OCI-LY1 (cell line): ENCODE measurements around the gene GPATCH8.

Source experiments
- H2AFZ ChIP-seq: fragments of 200-600 bp; sonication (generic), shearing (Covaris generic); 2 replicates; pipeline ENCODE4 v1.6.0; 2014; ENCODE audit warnings: antibody characterized with exemption, mild to moderate bottlenecking, low read length
- H3F3A ChIP-seq: fragments of 200-600 bp; sonication (generic), shearing (Covaris generic); 2 replicates; pipeline ENCODE4 v1.6.0; 2014; ENCODE audit warnings: mild to moderate bottlenecking, antibody characterized with exemption, low read length, moderate library complexity; ENCODE audit not compliant: insufficient read depth
- H3K27ac ChIP-seq: fragments of 200-600 bp; sonication (generic); 2 replicates; pipeline ENCODE4 v1.5.1; 2014; ENCODE audit warnings: low read length, mixed run types, mild to moderate bottlenecking, low read depth; ENCODE audit not compliant: poor library complexity, severe bottlenecking
- H3K27me3 ChIP-seq: fragments of 200-600 bp; sonication (generic); 2 replicates; pipeline ENCODE4 v1.6.0; 2014; ENCODE audit warnings: antibody characterized with exemption, mild to moderate bottlenecking, low read length, moderate library complexity; ENCODE audit not compliant: insufficient read depth
- H3K36me3 ChIP-seq: fragments of 200-600 bp; sonication (generic); 2 replicates; pipeline ENCODE4 v1.6.1; 2014; ENCODE audit warnings: mild to moderate bottlenecking, antibody characterized with exemption, low read length, moderate library complexity, mixed read lengths; ENCODE audit not compliant: insufficient read depth
- H3K4me1 ChIP-seq: fragments of 200-600 bp; sonication (generic); 2 replicates; pipeline ENCODE4 v1.5.1; 2014; ENCODE audit warnings: mild to moderate bottlenecking, low read length, moderate library complexity; ENCODE audit not compliant: insufficient read depth, severe bottlenecking
- H3K4me2 ChIP-seq: fragments of 200-600 bp; sonication (generic), shearing (Covaris generic); 2 replicates; pipeline ENCODE4 v1.6.1; 2014; ENCODE audit warnings: low read length
- H3K4me3 ChIP-seq: fragments of 200-600 bp; sonication (generic); 2 replicates; pipeline ENCODE4 v1.5.1; 2014; ENCODE audit warnings: low read length, low read depth, mild to moderate bottlenecking, mixed read lengths; ENCODE audit not compliant: poor library complexity, severe bottlenecking
- H3K79me2 ChIP-seq: fragments of 200-600 bp; shearing (Covaris generic); 2 replicates; pipeline ENCODE4 v1.6.1; 2016; ENCODE audit warnings: mixed run types, low read length, mixed read lengths; ENCODE audit not compliant: insufficient read depth
- H3K9ac ChIP-seq: fragments of 200-600 bp; sonication (generic), shearing (Covaris generic); 2 replicates; pipeline ENCODE4 v1.6.1; 2014; ENCODE audit warnings: mild to moderate bottlenecking, low read length, mixed read lengths
- H3K9me2 ChIP-seq: fragments of 200-600 bp; sonication (generic), shearing (Covaris generic); 2 replicates; pipeline ENCODE4 v1.6.1; 2014; ENCODE audit warnings: low read depth, mild to moderate bottlenecking, low read length, mixed read lengths
- H3K9me3 ChIP-seq: fragments of 200-600 bp; shearing (Covaris generic); 2 replicates; pipeline ENCODE4 v1.6.1; 2014; ENCODE audit warnings: low read length, mixed read lengths
- H4K20me1 ChIP-seq: fragments of 200-600 bp; sonication (generic), shearing (Covaris generic); 2 replicates; pipeline ENCODE4 v1.6.0; 2016; ENCODE audit warnings: mild to moderate bottlenecking, low read length; ENCODE audit not compliant: insufficient read depth
- EZH2 ChIP-seq: fragments of 200-600 bp; sonication (generic), shearing (Covaris generic); IDR thresholded peaks from 2 replicates; pipeline ENCODE4 v1.8.0; 2017; ENCODE audit warnings: borderline replicate concordance, mixed run types, mild to moderate bottlenecking, antibody characterized with exemption, low read length, moderate library complexity, mixed read lengths
- TF ChIP-seq, protein P1 (sequence below): fragments of 200-600 bp; sonication (generic), shearing (Covaris generic); IDR thresholded peaks from 2 replicates; pipeline ENCODE4 v1.5.1; 2017; ENCODE audit warnings: mild to moderate bottlenecking, antibody characterized with exemption, low read length, moderate library complexity, mixed read lengths

Gene GPATCH8

DNA sequence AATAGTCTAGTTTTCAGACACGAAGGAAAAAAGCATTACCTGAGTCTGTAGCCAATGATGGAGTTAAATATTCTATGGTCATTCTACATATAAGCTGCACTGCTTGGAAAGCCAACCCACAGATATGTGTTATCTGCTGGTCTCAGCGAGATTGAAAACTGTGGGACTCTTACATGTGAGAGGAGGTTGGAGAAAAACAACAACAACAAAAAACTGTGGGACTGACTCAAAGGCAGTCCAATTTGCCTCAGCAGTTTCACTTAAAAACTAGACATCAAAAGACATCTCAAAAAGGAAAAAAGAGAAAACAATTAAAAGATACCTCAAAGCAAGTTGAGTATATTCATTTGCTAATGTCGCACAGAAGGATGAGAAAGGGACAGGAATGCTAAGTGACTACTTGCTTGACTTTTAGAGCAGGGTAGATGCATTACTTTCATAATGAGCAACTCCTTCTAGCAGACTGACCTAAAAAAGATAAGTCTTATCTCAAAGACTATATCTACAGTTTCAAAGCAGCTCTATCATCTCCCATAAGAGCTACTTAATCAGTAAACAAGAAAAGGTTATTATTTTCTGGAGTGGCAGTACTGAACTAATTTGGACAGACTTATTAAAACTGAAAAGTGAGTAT is 78.3 kb downstream of the GPATCH8 start:
- H3K27ac ChIP-seq: no peak overlapping the region
- no peaks in the 10 kb centered on the region for H3K9me2 ChIP-seq
- no peaks in the 10 kb centered on the region for H3F3A ChIP-seq
- no peaks in the 10 kb centered on the region for H3K79me2 ChIP-seq
- H2AFZ ChIP-seq: no peak overlapping the region
- no peak overlapping the region for H3K9ac ChIP-seq
- no peaks in the 10 kb centered on the region for H3K4me1 ChIP-seq
- no peaks in the 10 kb centered on the region for H3K27me3 ChIP-seq
- H3K9me3 ChIP-seq: no peaks in the 10 kb centered on the region
- peaks cover 43% of the 10 kb centered on the region; the same call in 1 of the 2 replicates for H3K36me3 ChIP-seq
- no peaks in the 10 kb centered on the region for H4K20me1 ChIP-seq
- TF ChIP-seq EZH2: no peak
- TF ChIP-seq, protein P1, sequence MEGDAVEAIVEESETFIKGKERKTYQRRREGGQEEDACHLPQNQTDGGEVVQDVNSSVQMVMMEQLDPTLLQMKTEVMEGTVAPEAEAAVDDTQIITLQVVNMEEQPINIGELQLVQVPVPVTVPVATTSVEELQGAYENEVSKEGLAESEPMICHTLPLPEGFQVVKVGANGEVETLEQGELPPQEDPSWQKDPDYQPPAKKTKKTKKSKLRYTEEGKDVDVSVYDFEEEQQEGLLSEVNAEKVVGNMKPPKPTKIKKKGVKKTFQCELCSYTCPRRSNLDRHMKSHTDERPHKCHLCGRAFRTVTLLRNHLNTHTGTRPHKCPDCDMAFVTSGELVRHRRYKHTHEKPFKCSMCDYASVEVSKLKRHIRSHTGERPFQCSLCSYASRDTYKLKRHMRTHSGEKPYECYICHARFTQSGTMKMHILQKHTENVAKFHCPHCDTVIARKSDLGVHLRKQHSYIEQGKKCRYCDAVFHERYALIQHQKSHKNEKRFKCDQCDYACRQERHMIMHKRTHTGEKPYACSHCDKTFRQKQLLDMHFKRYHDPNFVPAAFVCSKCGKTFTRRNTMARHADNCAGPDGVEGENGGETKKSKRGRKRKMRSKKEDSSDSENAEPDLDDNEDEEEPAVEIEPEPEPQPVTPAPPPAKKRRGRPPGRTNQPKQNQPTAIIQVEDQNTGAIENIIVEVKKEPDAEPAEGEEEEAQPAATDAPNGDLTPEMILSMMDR: no peak
- H3K4me2 ChIP-seq: no peak overlapping the region
- no peak overlapping the region for H3K4me3 ChIP-seq

DNA sequence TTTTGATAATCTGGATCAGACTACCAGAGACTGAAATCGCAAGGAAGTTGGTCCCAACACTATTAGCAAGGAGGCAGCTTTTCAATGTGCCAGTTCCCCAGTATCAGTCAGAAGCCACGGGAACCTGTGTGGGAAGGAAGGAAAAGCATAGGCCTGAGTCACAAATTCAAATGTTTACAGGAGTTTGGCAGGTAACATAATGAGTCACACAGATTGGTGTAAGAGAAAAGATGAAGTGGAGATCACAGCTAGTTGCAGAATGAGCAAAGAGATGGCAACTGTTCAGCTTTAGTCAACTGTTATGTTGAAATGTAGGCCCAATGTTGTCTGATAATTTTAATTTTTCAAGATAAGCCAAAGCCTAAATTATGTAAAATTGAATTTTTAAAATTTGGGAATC is 85.7 kb downstream of the GPATCH8 start:
- H3K4me2 ChIP-seq: no peak overlapping the region
- no peaks in the 10 kb centered on the region for H3K79me2 ChIP-seq
- H4K20me1 ChIP-seq: no peaks in the 10 kb centered on the region
- H3K9me3 ChIP-seq: no peaks in the 10 kb centered on the region
- H3F3A ChIP-seq: no peaks in the 10 kb centered on the region
- no peak overlapping the region for H3K9ac ChIP-seq
- no peak overlapping the region for H2AFZ ChIP-seq
- TF ChIP-seq EZH2: no peak
- TF ChIP-seq, protein P1: no peak
- peaks cover 60% of the 10 kb centered on the region for H3K36me3 ChIP-seq
- no peaks in the 10 kb centered on the region for H3K9me2 ChIP-seq
- no peaks in the 10 kb centered on the region for H3K4me1 ChIP-seq
- H3K27me3 ChIP-seq: no peaks in the 10 kb centered on the region
- H3K27ac ChIP-seq: no peak overlapping the region
- no peak overlapping the region for H3K4me3 ChIP-seq

DNA sequence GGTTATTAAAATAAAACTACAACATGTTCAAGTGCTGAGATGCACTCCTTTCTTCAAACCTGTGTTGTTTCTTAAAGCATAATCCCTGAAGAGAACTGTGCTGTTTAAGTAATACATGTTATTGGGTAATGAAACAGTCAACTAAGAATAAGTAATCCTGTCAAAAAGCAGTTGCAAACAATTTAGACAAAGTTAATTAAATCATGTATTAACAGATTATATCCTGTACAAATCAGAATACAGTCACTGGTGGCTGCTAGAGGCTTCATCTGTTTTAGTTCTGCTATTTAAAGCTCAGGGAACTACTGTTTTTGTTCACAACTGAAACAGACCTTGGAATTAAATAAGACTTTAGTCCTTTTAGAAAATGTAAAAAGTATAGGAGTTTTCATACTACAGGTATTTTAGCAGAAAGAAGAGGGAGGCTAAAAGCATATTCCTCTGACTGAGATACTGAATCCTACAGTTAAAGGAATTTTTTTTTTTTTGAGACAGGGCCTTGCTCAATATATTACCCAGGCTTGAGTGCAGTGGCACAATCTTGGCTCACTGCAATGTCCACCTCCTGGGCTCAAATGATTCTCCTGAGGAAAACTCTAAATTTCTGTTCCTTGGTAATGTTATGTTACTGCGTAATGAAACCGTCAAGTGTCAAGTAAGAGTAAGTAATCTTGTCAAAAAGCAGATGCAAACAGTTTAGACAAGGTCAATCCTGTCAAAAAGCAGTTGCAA is 86.5 kb downstream of the GPATCH8 start:
- H3F3A ChIP-seq: no peaks in the 10 kb centered on the region
- H3K9me3 ChIP-seq: no peaks in the 10 kb centered on the region
- no peak overlapping the region for H2AFZ ChIP-seq
- no peak overlapping the region for H3K4me2 ChIP-seq
- H3K9ac ChIP-seq: no peak overlapping the region
- H4K20me1 ChIP-seq: no peaks in the 10 kb centered on the region
- no peak for TF ChIP-seq EZH2
- TF ChIP-seq, protein P1: no peak
- no peaks in the 10 kb centered on the region for H3K27me3 ChIP-seq
- H3K79me2 ChIP-seq: no peaks in the 10 kb centered on the region
- H3K9me2 ChIP-seq: no peaks in the 10 kb centered on the region
- peaks cover 61% of the 10 kb centered on the region for H3K36me3 ChIP-seq
- no peak overlapping the region for H3K27ac ChIP-seq
- H3K4me3 ChIP-seq: no peak overlapping the region
- no peaks in the 10 kb centered on the region for H3K4me1 ChIP-seq
